Measurements from ENCODE around the gene ZFHX3. TPM values are rescaled to one million over a fixed set of nuclear protein-coding genes. Genes with fewer than 3 reads are reported as not detected.

ZFHX3 gene
- total RNA-seq, 2 donors from 2014 or later, result 9.2 to 18.9 TPM

- H3K27me3 ChIP-seq, result no peaks in the 10 kb centered on the region
- peak overlapping the region; percentile 10 to 31 for H3K4me3 ChIP-seq
- H3K4me1 ChIP-seq, result peaks cover 0 to 75% of the 10 kb centered on the region in 2 donors
- no peak for TF ChIP-seq CTCF (IDR thresholded peaks at IDR 0.05)
- peak; percentile 89 for DNase-seq (ENCODE audit: low spot score)
- H3K36me3 ChIP-seq, result no peaks in the 10 kb centered on the region
- peak overlapping the region; percentile 75 to 77 for H3K27ac ChIP-seq
- H3K9me3 ChIP-seq, result no peaks in the 10 kb centered on the region
Observed at GRCh38 chr16:72848759-72849664, 198.9 kb downstream of the ZFHX3 start.

DNA sequence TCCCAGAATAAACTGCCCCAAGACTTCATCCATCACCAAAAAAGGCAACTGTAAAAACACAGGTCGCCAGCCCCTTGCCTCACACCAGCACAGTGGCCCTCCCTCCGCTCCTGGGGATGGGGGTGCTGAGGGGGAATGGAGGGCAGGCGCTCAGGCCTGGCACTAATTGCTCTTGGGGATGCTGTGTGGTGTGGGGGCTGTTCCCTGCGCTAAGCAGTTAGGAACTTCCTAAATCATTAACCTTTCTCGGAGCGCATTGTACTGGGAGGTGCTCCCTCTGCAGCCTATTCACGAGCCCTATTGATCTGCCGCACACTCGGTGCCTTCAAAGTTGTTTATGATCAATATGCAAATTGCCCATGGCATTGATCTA, 199.9 kb downstream of the ZFHX3 start:
- Histone ChIP-seq H3K9me3 (no peaks in the 10 kb centered on the region), H3K36me3 (no peaks in the 10 kb centered on the region), H3K27ac (peak overlapping the region; percentile 75 to 77), H3K4me1 (peaks cover 0 to 75% of the 10 kb centered on the region in 2 donors), H3K4me3 (peak overlapping the region in 1 of 2 donors; percentile 31), H3K27me3 (no peaks in the 10 kb centered on the region)
- DNase-seq (ENCODE audit: low spot score), result no peak
- no peak for TF ChIP-seq CTCF (IDR thresholded peaks at IDR 0.05)

DNA sequence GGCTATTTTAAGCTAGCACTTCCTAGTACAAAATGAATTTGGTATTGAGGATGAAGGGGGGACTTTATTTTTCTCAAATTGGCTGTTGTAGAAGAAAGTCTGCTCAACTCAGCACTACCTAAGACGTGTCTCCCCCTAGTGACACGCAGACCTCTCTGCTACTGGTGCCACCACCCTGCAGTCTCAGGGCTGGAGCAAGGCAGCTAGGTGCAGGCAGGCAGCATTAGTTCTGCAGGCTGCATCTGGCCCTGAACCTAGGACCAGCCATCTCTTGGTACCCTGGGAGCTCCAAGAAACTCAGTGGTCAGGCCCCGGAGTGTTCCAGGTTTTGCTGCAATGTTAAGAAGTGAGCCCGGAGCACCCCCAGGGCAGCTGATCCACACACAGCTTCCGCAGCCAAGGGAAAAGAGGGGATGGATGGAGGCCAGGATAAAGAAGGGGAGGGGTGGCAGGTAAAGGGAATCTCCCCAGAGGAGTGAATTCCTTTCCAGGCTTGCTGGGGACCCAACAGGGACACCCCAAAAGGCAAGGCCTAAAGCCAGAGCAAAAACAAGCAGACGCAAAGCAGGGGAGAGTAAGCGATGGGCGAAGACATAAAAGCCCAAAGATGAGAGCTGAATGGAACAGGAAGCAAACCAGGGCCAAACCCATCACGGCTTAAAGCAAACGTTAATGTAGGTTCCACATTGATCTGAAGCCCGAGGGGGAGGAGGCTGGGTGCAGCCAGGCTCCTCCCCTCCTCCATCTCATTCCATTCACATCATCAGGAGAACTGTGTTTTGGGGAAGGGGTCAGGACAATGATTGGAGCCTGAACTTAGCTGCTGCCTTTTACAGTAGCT, 200.5 kb downstream of the ZFHX3 start:
- no peak for DNase-seq (ENCODE audit: low spot score)
- Histone ChIP-seq H3K36me3 (no peaks in the 10 kb centered on the region), H3K4me1 (peaks cover 0 to 73% of the 10 kb centered on the region in 2 donors), H3K27ac (peak overlapping the region; percentile 75 to 77), H3K9me3 (no peaks in the 10 kb centered on the region), H3K27me3 (no peaks in the 10 kb centered on the region), H3K4me3 (no peak overlapping the region)
- peak; percentile 21 to 57 for TF ChIP-seq CTCF (IDR thresholded peaks at IDR 0.05)

DNA sequence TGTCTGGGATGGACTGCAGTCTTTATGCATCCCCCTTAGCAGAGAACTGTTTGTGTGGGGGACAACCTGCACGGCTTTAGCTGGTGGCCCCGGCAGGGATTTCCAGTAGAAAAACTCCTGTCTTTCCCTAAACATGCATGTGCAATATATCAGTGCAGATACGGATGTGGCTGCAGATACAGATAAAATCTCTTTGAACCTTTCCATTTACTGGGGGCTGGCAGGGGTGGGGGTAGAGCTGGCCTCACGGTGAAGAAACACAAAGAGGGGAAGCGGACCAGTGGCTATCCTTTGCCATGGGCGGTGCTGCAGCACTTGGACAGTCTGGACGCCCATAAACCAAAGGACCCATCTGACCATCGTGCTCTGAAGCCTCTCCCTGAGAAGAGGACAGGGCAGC, 201.3 kb downstream of the ZFHX3 start:
- Histone ChIP-seq H3K4me3 (no peak overlapping the region), H3K9me3 (no peaks in the 10 kb centered on the region), H3K4me1 (peaks cover 0 to 74% of the 10 kb centered on the region in 2 donors), H3K27me3 (no peaks in the 10 kb centered on the region), H3K36me3 (no peaks in the 10 kb centered on the region), H3K27ac (no peak overlapping the region)
- no peak for TF ChIP-seq CTCF (IDR thresholded peaks at IDR 0.05)
- no peak for DNase-seq (ENCODE audit: low spot score)

DNA sequence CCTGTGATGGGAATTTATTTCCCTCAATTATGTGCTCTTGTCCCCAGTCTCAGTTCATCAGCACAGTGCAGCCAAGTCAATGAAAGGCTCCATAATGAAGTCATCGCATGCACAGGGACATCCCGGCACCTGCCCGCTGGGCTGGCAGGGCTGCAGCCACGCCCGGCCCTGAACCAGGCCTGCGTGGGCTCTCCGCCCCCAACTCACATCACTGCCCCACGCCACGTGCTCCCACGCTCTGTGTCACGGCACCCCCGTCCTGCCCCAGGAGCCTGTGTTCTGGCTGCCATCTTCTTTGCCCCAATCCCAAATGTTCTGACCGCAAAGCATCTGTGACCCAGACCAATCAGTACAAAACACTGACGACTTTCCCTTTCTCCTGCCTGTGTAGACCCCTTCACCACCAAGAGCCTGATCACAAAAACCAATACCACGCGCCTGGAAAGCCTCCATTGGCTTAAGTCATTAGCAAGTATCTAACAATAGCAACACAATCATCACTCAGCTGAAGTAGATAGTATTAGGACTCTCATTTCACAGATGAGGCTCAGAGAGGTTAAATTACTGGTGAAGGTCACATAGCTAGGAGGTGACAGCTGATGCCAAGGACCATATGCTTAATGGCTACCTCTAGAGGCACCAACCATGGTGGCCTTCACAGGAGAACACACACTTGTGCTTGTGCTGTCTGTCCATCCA, 202.5 kb downstream of the ZFHX3 start:
- Histone ChIP-seq H3K4me1 (peaks cover 0 to 70% of the 10 kb centered on the region in 2 donors), H3K27ac (no peak overlapping the region), H3K9me3 (no peaks in the 10 kb centered on the region), H3K27me3 (no peaks in the 10 kb centered on the region), H3K36me3 (no peaks in the 10 kb centered on the region), H3K4me3 (no peak overlapping the region)
- DNase-seq (ENCODE audit: low spot score), result no peak
- TF ChIP-seq CTCF (IDR thresholded peaks at IDR 0.05), result no peak

Measured in right atrium auricular region (tissue), 2 donors.